ENCODE measurements around the gene ERAL1.

- TF ChIP-seq POLR2A (IDR thresholded peaks at IDR 0.05; ENCODE audit: control extremely low read depth in 1 of 2, low read depth in 2 of 2, low read length in 2 of 2) (no peak), RAD21 (IDR thresholded peaks at IDR 0.05 in 1 of 2, conservative IDR thresholded peaks at IDR 0.05 in 1 of 2; ENCODE audit: low read depth in 2 of 2, low read length in 2 of 2) (no peak), CTCF (IDR thresholded peaks at IDR 0.05; ENCODE audit: control extremely low read depth in 1 of 3, insufficient read depth in 1 of 3, low read depth in 1 of 3, low read length in 3 of 3) (no peak), TAF1 (IDR thresholded peaks at IDR 0.05; ENCODE audit: low read depth, low read length) (no peak), KDM5A (IDR thresholded peaks at IDR 0.05; ENCODE audit: low read length) (no peak), YY1 (IDR thresholded peaks at IDR 0.05; ENCODE audit: low read depth, low read length) (no peak)
Measured at GRCh38 chr17:28812748-28813377, 42.0 kb upstream of the ERAL1 start.

Data from H1 (cell line).